WTC11 (cell line): ENCODE measurements around the gene KLHL29.

ENCODE experiments used
- CTCF ChIP-seq: fragments of 200-600 bp; IDR thresholded peaks from 2 replicates; pipeline ENCODE4 v1.8.0; 2022; ENCODE audit warnings: antibody characterized with exemption
- TCF7 ChIP-seq: sonication (generic); formaldehyde crosslinking; IDR thresholded peaks from 2 replicates; pipeline ENCODE4 v1.8.0; 2022; ENCODE audit warnings: mild to moderate bottlenecking, low read depth, missing genetic modification reagents, moderate library complexity
- USF1 ChIP-seq: sonication (generic); formaldehyde crosslinking; IDR thresholded peaks from 2 replicates; pipeline ENCODE4 v1.8.0; 2022; ENCODE audit warnings: mild to moderate bottlenecking, missing genetic modification reagents

- no peak for TF ChIP-seq USF1
- TF ChIP-seq CTCF, result no peak
- TF ChIP-seq TCF7 (CRISPR knock-in tag), result no peak
Measured at GRCh38 chr2:23452372-23452771, 67.4 kb downstream of the KLHL29 start.
